GM10248 (cell line): ENCODE measurements around the gene YWHAH.

Experiments
- CTCF ChIA-PET: fragments of 300-600 bp; sonication (Branson Sonifier 250); formaldehyde crosslinking; extraction: SDS; loops from one replicate; lab custom pipeline; 2021; ENCODE audit warnings: antibody characterized with exemption; lab: Yijun Ruan, JAX
- POLR2A ChIA-PET: fragments of 350-650 bp; sonication (Branson Sonifier 250); formaldehyde crosslinking; extraction: SDS; loops from one replicate; lab custom pipeline; 2020; ENCODE audit warnings: antibody characterized with exemption; lab: Yijun Ruan, JAX
- DNase-seq: peaks from one replicate; pipeline ENCODE4 v3.0.0; 2012; ENCODE audit errors: extremely low spot score
- CTCF ChIP-seq: IDR thresholded peaks from 2 replicates; pipeline ENCODE4 v1.5.1; 2012; ENCODE audit warnings: mild to moderate bottlenecking, low read depth; ENCODE audit errors: extremely low read depth, missing control alignments, control extremely low read depth

YWHAH gene

GRCh38 chr22:31901388-31902137 lies 42.8 kb upstream of the YWHAH start:
- no peak for TF ChIP-seq CTCF
- DNase-seq: no peak
- ChIA-PET CTCF (interaction anchor here (0.8 to 2.2 kb wide), 4 partner anchors 11 to 55 kb away, joined by 3 to 4 read pairs (median 3); no protein-coding TSS in a partner anchor), POLR2A (no interaction called here)

GRCh38 chr22:31904651-31905050 lies 39.7 kb upstream of the YWHAH start:
- no peak for DNase-seq
- POLR2A ChIA-PET: no interaction called here
- no peak for TF ChIP-seq CTCF
- CTCF ChIA-PET: no interaction called here

- ChIA-PET POLR2A (no interaction called here), CTCF (no interaction called here)
- no peak for TF ChIP-seq CTCF
- no peak for DNase-seq
These were observed 39.0 kb upstream of the YWHAH start for GRCh38 chr22:31905356-31905755.

GRCh38 chr22:31906086-31906485 lies 38.2 kb upstream of the YWHAH start:
- TF ChIP-seq CTCF: no peak
- ChIA-PET POLR2A (no interaction called here), CTCF (interaction anchor here (1.9 kb wide), 1 partner anchor 241 kb away, joined by 3 read pairs; no protein-coding TSS in a partner anchor)
- no peak for DNase-seq

- CTCF ChIA-PET: interaction anchor here (1.9 kb wide), 1 partner anchor 241 kb away, joined by 3 read pairs; no protein-coding TSS in a partner anchor
- POLR2A ChIA-PET: interaction anchor here (0.6 kb wide), 1 partner anchor 225 kb away, joined by 3 read pairs; no protein-coding TSS in a partner anchor
- DNase-seq: no peak
- TF ChIP-seq CTCF: no peak
These were observed 37.8 kb upstream of the YWHAH start for GRCh38 chr22:31906569-31906968.

GRCh38 chr22:31909977-31910376 lies 34.4 kb upstream of the YWHAH start:
- POLR2A ChIA-PET: no interaction called here
- CTCF ChIA-PET: interaction anchor here (1.5 kb wide), 1 partner anchor 25 kb away, joined by 3 read pairs; no protein-coding TSS in a partner anchor
- no peak for DNase-seq
- no peak for TF ChIP-seq CTCF
